ENCODE measurements around the gene ZDHHC24.

- no peak for TF ChIP-seq CTCF (IDR thresholded peaks at IDR 0.05)
- TF ChIP-seq REST (IDR thresholded peaks at IDR 0.05; ENCODE audit: insufficient read depth in 1 of 2, low read depth in 2 of 2, low read length in 1 of 2), result no peak
- TF ChIP-seq TCF7L2 (IDR thresholded peaks at IDR 0.05; ENCODE audit: low read depth, low read length), result no peak
Observed at GRCh38 chr11:66494935-66495334, 50.9 kb downstream of the ZDHHC24 start.

Data from Panc1 (cell line).